ENCODE data around the gene ENDOV.

The ENDOV gene

DNA sequence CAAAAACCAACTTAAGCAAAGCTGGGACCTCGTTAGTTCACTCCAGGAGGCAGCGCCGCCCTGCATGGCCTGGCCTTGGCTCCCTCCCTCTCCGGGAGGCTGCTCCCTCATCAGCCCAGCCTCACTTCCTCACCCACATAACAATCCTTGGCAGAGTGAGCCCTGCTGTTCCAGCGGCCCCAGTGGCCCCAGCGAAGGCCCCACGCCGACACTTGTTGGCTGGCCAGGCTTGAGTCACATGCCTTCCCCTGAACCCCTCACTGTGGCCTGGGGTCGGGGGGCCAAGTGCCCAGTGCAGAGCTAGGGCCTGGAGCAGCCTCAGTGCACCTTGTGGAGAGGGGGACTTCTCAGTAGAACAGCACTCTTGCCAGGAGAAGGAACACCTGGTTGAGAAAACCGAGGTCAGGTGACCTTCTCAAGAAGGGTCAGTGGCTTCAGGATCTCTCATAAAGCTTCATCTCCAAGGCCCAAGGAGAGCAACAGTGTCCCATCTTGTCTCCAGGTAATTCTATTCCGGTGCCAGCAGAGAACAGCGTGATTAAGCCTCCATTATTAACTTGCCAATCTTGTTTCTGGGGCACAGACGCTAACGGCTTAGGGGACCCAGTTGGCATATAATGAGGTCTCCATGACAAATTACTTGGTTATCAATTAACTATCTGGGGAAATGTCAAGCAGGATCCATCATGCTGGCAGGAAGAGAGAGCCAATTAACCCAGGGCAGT lies 26.8 kb downstream of the ENDOV start:
- CTCF ChIA-PET, result no interaction called here
- no peak for TF ChIP-seq FOXM1 (IDR thresholded peaks at IDR 0.05; ENCODE audit: borderline replicate concordance)
- no peak for TF ChIP-seq BHLHE40 (IDR thresholded peaks at IDR 0.05; ENCODE audit: borderline replicate concordance)
- TF ChIP-seq SP1 (IDR thresholded peaks at IDR 0.05), result no peak
- no peak for TF ChIP-seq NFRKB (IDR thresholded peaks at IDR 0.05)
- TF ChIP-seq L3MBTL2 (conservative IDR thresholded peaks at IDR 0.05), result no peak
- TF ChIP-seq ARNT (IDR thresholded peaks at IDR 0.05), result no peak
- TF ChIP-seq HDGF (IDR thresholded peaks at IDR 0.05; ENCODE audit: borderline replicate concordance), result no peak
- TF ChIP-seq TARDBP (IDR thresholded peaks at IDR 0.05), result no peak
- TF ChIP-seq, protein P1, sequence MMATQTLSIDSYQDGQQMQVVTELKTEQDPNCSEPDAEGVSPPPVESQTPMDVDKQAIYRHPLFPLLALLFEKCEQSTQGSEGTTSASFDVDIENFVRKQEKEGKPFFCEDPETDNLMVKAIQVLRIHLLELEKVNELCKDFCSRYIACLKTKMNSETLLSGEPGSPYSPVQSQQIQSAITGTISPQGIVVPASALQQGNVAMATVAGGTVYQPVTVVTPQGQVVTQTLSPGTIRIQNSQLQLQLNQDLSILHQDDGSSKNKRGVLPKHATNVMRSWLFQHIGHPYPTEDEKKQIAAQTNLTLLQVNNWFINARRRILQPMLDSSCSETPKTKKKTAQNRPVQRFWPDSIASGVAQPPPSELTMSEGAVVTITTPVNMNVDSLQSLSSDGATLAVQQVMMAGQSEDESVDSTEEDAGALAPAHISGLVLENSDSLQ (IDR thresholded peaks at IDR 0.05), result no peak
- no peak for TF ChIP-seq FOXA1 (IDR thresholded peaks at IDR 0.05)
- no peak for TF ChIP-seq FOXK2 (IDR thresholded peaks at IDR 0.05)
- no peak for TF ChIP-seq CTBP1 (IDR thresholded peaks at IDR 0.05; ENCODE audit: borderline replicate concordance)
- TF ChIP-seq LEF1 (IDR thresholded peaks at IDR 0.05; ENCODE audit: borderline replicate concordance), result no peak
- TF ChIP-seq ELF4 (IDR thresholded peaks at IDR 0.05), result no peak
- no peak for TF ChIP-seq ZNF384 (IDR thresholded peaks at IDR 0.05)
- TF ChIP-seq SUZ12 (IDR thresholded peaks at IDR 0.05), result no peak
- POLR2A ChIA-PET, result interaction anchor here (8.0 kb wide), 1 partner anchor 13 kb away, joined by 56 read pairs; no protein-coding TSS in a partner anchor
- no peak for DNase-seq (ENCODE audit: extremely low spot score)

DNA sequence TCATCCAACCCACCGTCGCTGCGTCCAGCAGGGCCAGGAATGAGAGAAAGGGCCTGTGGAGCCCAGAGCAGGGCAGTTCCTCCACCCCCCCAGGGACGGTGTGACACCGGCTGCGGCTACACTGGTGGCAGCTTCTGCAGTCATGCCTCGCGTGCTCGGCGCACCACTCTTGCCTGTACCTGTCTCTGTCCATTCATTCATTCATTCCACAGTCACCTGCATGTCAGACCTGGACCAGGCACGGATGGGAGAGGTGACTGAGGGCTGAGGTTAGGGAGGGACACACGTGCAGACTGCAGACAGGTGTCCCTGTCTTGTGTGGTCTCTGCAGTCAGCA lies 27.3 kb downstream of the ENDOV start:
- TF ChIP-seq FOXA1 (IDR thresholded peaks at IDR 0.05) (no peak), TARDBP (IDR thresholded peaks at IDR 0.05) (no peak), ARNT (IDR thresholded peaks at IDR 0.05) (no peak), FOXK2 (IDR thresholded peaks at IDR 0.05) (no peak), LEF1 (IDR thresholded peaks at IDR 0.05; ENCODE audit: borderline replicate concordance) (no peak), ELF4 (IDR thresholded peaks at IDR 0.05) (no peak)
- CTCF ChIA-PET, result no interaction called here
- POLR2A ChIA-PET, result interaction anchor here (1.1 to 8.0 kb wide), 2 partner anchors 11 to 13 kb away, joined by 3 to 56 read pairs; no protein-coding TSS in a partner anchor
- DNase-seq (ENCODE audit: extremely low spot score), result no peak

DNA sequence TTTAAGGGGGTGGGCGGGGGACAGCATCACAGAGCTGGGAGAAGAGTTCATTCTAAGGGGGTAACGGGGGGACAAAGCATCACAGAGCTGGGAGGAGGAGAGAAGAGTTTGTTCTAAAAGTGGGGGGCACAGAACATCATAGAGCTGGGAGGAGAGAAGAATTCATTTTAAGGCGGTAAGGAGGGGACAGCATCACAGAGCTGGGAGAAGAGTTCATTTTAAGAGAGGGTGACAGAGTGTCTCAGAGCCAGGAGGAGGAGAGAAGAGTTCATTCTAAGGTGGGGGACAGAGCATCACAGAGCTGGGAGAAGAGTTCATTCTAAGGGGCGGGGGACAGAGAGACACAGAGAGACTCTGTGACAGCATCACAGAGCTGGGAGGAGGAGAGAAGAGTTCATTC lies 27.8 kb downstream of the ENDOV start:
- no peak for DNase-seq (ENCODE audit: extremely low spot score)
- POLR2A ChIA-PET, result interaction anchor here (1.1 to 8.0 kb wide), 2 partner anchors 10 to 12 kb away, joined by 3 to 56 read pairs; no protein-coding TSS in a partner anchor
- TF ChIP-seq L3MBTL2 (conservative IDR thresholded peaks at IDR 0.05) (no peak), SP1 (IDR thresholded peaks at IDR 0.05) (no peak), BHLHE40 (IDR thresholded peaks at IDR 0.05; ENCODE audit: borderline replicate concordance) (no peak), TARDBP (IDR thresholded peaks at IDR 0.05) (no peak), NFRKB (IDR thresholded peaks at IDR 0.05) (no peak), ZNF384 (IDR thresholded peaks at IDR 0.05) (no peak), FOXM1 (IDR thresholded peaks at IDR 0.05; ENCODE audit: borderline replicate concordance) (no peak), FOXA1 (IDR thresholded peaks at IDR 0.05) (no peak), LEF1 (IDR thresholded peaks at IDR 0.05; ENCODE audit: borderline replicate concordance) (no peak), FOXK2 (IDR thresholded peaks at IDR 0.05) (no peak), SUZ12 (IDR thresholded peaks at IDR 0.05) (no peak), ELF4 (IDR thresholded peaks at IDR 0.05) (no peak), CTBP1 (IDR thresholded peaks at IDR 0.05; ENCODE audit: borderline replicate concordance) (no peak), ARNT (IDR thresholded peaks at IDR 0.05) (no peak), HDGF (IDR thresholded peaks at IDR 0.05; ENCODE audit: borderline replicate concordance) (no peak)
- TF ChIP-seq, protein P1 (IDR thresholded peaks at IDR 0.05), result no peak
- CTCF ChIA-PET, result no interaction called here

DNA sequence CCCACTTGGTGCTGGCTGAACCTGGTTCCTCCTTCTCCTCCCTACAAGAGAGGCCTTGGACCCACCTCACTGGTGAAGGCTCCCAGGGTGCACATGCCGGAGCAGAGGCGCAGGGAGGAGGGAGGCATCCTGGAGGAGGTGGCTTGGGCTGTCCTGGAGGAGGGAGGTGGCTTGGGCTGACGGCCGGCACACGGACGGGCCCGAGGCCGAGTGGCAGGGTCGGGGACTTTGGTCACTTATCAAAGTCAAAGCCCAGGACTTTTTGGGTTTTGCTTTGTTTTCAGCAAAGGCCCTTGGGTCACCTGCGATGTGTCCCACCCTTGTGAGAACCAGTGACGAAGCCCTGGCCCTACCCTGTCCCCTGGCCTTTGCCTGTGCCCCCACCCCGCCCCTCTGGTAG lies 28.5 kb downstream of the ENDOV start:
- ChIA-PET POLR2A (interaction anchor here (1.1 to 8.0 kb wide), 2 partner anchors 10 to 12 kb away, joined by 3 to 56 read pairs; no protein-coding TSS in a partner anchor), CTCF (no interaction called here)
- DNase-seq (ENCODE audit: extremely low spot score), result no peak

GRCh38 chr17:80443916-80444643 lies 29.1 kb downstream of the ENDOV start:
- DNase-seq (ENCODE audit: extremely low spot score), result no peak
- POLR2A ChIA-PET, result interaction anchor here (8.0 kb wide), 1 partner anchor 11 kb away, joined by 56 read pairs; no protein-coding TSS in a partner anchor
- no peak for TF ChIP-seq BHLHE40 (IDR thresholded peaks at IDR 0.05; ENCODE audit: borderline replicate concordance)
- no peak for TF ChIP-seq SP1 (IDR thresholded peaks at IDR 0.05)
- TF ChIP-seq, protein P1 (IDR thresholded peaks at IDR 0.05), result no peak
- no peak for TF ChIP-seq ELF4 (IDR thresholded peaks at IDR 0.05)
- TF ChIP-seq ARNT (IDR thresholded peaks at IDR 0.05), result no peak
- TF ChIP-seq LEF1 (IDR thresholded peaks at IDR 0.05; ENCODE audit: borderline replicate concordance), result no peak
- no peak for TF ChIP-seq CTBP1 (IDR thresholded peaks at IDR 0.05; ENCODE audit: borderline replicate concordance)
- no peak for TF ChIP-seq HDGF (IDR thresholded peaks at IDR 0.05; ENCODE audit: borderline replicate concordance)
- CTCF ChIA-PET, result no interaction called here

More for the DNA sequence above, 28.5 kb downstream of the ENDOV start:
- TF ChIP-seq ARNT (IDR thresholded peaks at IDR 0.05) (no peak), FOXM1 (IDR thresholded peaks at IDR 0.05; ENCODE audit: borderline replicate concordance) (no peak), TARDBP (IDR thresholded peaks at IDR 0.05) (no peak), SP1 (IDR thresholded peaks at IDR 0.05) (no peak), FOXK2 (IDR thresholded peaks at IDR 0.05) (no peak), NFRKB (IDR thresholded peaks at IDR 0.05) (no peak), FOXA1 (IDR thresholded peaks at IDR 0.05) (no peak)

DNA sequence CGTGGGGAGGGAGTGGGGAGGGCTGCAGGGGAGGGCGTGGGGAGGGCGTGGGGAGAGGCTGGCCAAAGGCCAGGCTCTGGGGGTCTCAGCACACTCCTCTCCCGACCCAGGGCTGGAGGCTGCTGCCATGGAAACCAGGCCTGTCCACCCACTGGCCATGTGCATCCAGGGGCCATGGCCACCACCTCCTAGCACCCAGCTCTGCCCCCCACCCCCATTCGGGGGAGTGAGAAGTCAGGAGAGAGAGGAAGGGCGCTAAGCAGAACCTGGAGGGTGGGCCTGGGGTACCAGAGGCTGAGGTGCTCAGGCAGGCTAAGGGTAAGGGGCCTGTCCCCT lies 29.6 kb downstream of the ENDOV start:
- CTCF ChIA-PET, result no interaction called here
- POLR2A ChIA-PET, result interaction anchor here (8.0 kb wide), 1 partner anchor 10 kb away, joined by 56 read pairs; no protein-coding TSS in a partner anchor
- DNase-seq (ENCODE audit: extremely low spot score), result no peak
- TF ChIP-seq BHLHE40 (IDR thresholded peaks at IDR 0.05; ENCODE audit: borderline replicate concordance) (no peak), NFRKB (IDR thresholded peaks at IDR 0.05) (no peak), FOXM1 (IDR thresholded peaks at IDR 0.05; ENCODE audit: borderline replicate concordance) (no peak), HDGF (IDR thresholded peaks at IDR 0.05; ENCODE audit: borderline replicate concordance) (no peak), LEF1 (IDR thresholded peaks at IDR 0.05; ENCODE audit: borderline replicate concordance) (no peak), L3MBTL2 (conservative IDR thresholded peaks at IDR 0.05) (no peak), ZNF384 (IDR thresholded peaks at IDR 0.05) (no peak)
- TF ChIP-seq, protein P1 (IDR thresholded peaks at IDR 0.05), result no peak
